HEK293T (cell line): Measurements from ENCODE around the gene F8A2.

Experiments used
- ELF4 ChIP-seq: fragments of 450-650 bp; IDR thresholded peaks from 2 replicates; pipeline ENCODE4 v1.6.1; 2017; ENCODE audit warnings: antibody characterized with exemption
- FOXA1 ChIP-seq: fragments of 450-650 bp; IDR thresholded peaks from 2 replicates; pipeline ENCODE4 v1.6.1; 2016; ENCODE audit warnings: mild to moderate bottlenecking
- SUZ12 ChIP-seq: fragments of 450-650 bp; IDR thresholded peaks from 2 replicates; pipeline ENCODE4 v1.6.1; 2016; ENCODE audit warnings: mild to moderate bottlenecking

- TF ChIP-seq FOXA1 (no peak), SUZ12 (no peak), ELF4 (no peak)
These were observed 47.2 kb upstream of the F8A2 start, which contains the start of gene CLIC2 for GRCh38 chrX:155334486-155335336.
